HEK293 (cell line): ENCODE data around the gene CMBL.
A peak's percentile ranks its signal among the peaks of the same experiment; 100 is the strongest.

Source experiments
- CTCF ChIA-PET: fragments of 350-600 bp; formaldehyde crosslinking; extraction: SDS; loops from one replicate; lab custom pipeline; 2021; ENCODE audit warnings: antibody characterized with exemption; lab: Yijun Ruan, JAX
- POLR2A ChIA-PET: fragments of 300-600 bp; formaldehyde crosslinking; extraction: SDS; loops from one replicate; lab custom pipeline; 2020; ENCODE audit warnings: antibody characterized with exemption, inconsistent platforms; lab: Yijun Ruan, JAX
- H3K27ac ChIP-seq: fragments of 200-500 bp; sonication (Bioruptor generic); 2 replicates; pipeline ENCODE4 v1.5.1; 2014; ENCODE audit warnings: low read depth, low read length, control low read depth, inconsistent platforms; ENCODE audit errors: extremely low read depth
- H3K36me3 ChIP-seq, 2 experiments: fragments of 200-500 bp in 1 of 2; sonication (Bioruptor generic) in 1 of 2; 1 replicate in 1 of 2; 2 replicates in 1 of 2; pipeline ENCODE4 v1.5.1; 2014 to 2017; ENCODE audit warnings: inconsistent platforms in 2 of 2, low read length in 2 of 2; ENCODE audit not compliant: control insufficient read depth in 2 of 2, insufficient read depth in 1 of 2
- H3K4me1 ChIP-seq: fragments of 200-500 bp; sonication (Bioruptor generic); 2 replicates; pipeline ENCODE4 v1.5.1; 2014; ENCODE audit warnings: mild to moderate bottlenecking, low read length, inconsistent platforms; ENCODE audit not compliant: control insufficient read depth, insufficient read depth
- H3K4me3 ChIP-seq: 2 replicates; pipeline ENCODE4 v1.5.1; 2011; ENCODE audit warnings: low read depth, mild to moderate bottlenecking, control low read depth, low read length, moderate library complexity
- H3K9me3 ChIP-seq: fragments of 200-500 bp; sonication (Bioruptor generic); 2 replicates; pipeline ENCODE4 v1.5.1; 2014; ENCODE audit warnings: low read depth, low read length, inconsistent platforms; ENCODE audit not compliant: control insufficient read depth, insufficient read depth
- BCL11A ChIP-seq: fragments of 450-650 bp; formaldehyde crosslinking; IDR thresholded peaks from 2 replicates; pipeline ENCODE4 v1.5.1; 2016; ENCODE audit warnings: low read depth, missing biosample characterization, missing genetic modification characterization
- GLIS2 ChIP-seq: fragments of 450-650 bp; formaldehyde crosslinking; IDR thresholded peaks from 2 replicates; pipeline ENCODE4 v1.5.1; 2016; ENCODE audit warnings: missing biosample characterization, missing genetic modification characterization
- SETDB1 ChIP-seq: IDR thresholded peaks from one replicate; pipeline ENCODE4 v1.6.1; 2017; ENCODE audit warnings: mild to moderate bottlenecking, low read length, moderate library complexity, mixed read lengths; ENCODE audit not compliant: insufficient read length
- ZBTB8A ChIP-seq: fragments of 450-650 bp; formaldehyde crosslinking; IDR thresholded peaks from 2 replicates; pipeline ENCODE4 v1.5.1; 2016; ENCODE audit warnings: missing biosample characterization, missing genetic modification characterization
- ZNF10 ChIP-seq: fragments of 450-650 bp; formaldehyde crosslinking; IDR thresholded peaks from 2 replicates; pipeline ENCODE4 v1.5.1; 2017; ENCODE audit warnings: missing biosample characterization, missing genetic modification characterization
- ZNF155 ChIP-seq: fragments of 450-650 bp; formaldehyde crosslinking; IDR thresholded peaks from 2 replicates; pipeline ENCODE4 v1.5.1; 2016; ENCODE audit warnings: missing biosample characterization, missing genetic modification characterization
- ZNF223 ChIP-seq: fragments of 450-650 bp; formaldehyde crosslinking; IDR thresholded peaks from 2 replicates; pipeline ENCODE4 v1.5.1; 2016; ENCODE audit warnings: missing biosample characterization, missing genetic modification characterization
- ZNF239 ChIP-seq: fragments of 450-650 bp; formaldehyde crosslinking; IDR thresholded peaks from 2 replicates; pipeline ENCODE4 v1.5.1; 2016; ENCODE audit warnings: missing biosample characterization, missing genetic modification characterization
- ZNF274 ChIP-seq, 2 experiments: fragments of 200-500 bp in 1 of 2; fragments of 450-650 bp in 1 of 2; sonication (Bioruptor generic) in 1 of 2; formaldehyde crosslinking in 1 of 2; IDR thresholded peaks; 2 replicates each; pipeline versions ENCODE4 v1.5.1 to v1.6.1; 2014 to 2016; ENCODE audit warnings: borderline replicate concordance in 1 of 2, inconsistent platforms in 1 of 2, low read length in 1 of 2, missing biosample characterization in 1 of 2, missing genetic modification characterization in 1 of 2
- ZNF350 ChIP-seq: fragments of 450-650 bp; formaldehyde crosslinking; IDR thresholded peaks from 2 replicates; pipeline ENCODE4 v1.5.0; 2017; ENCODE audit warnings: missing biosample characterization, mild to moderate bottlenecking, missing genetic modification characterization
- ZNF521 ChIP-seq: fragments of 450-650 bp; formaldehyde crosslinking; IDR thresholded peaks from 2 replicates; pipeline ENCODE4 v1.5.1; 2017; ENCODE audit warnings: missing biosample characterization, mild to moderate bottlenecking, missing genetic modification characterization
- ZNF529 ChIP-seq: fragments of 450-650 bp; formaldehyde crosslinking; IDR thresholded peaks from 2 replicates; pipeline ENCODE4 v1.5.1; 2017; ENCODE audit warnings: missing genetic modification characterization, missing biosample characterization; ENCODE audit not compliant: insufficient replicate concordance
- ZNF558 ChIP-seq: fragments of 450-650 bp; formaldehyde crosslinking; IDR thresholded peaks from 2 replicates; pipeline ENCODE4 v1.5.1; 2016; ENCODE audit warnings: missing biosample characterization, missing genetic modification characterization
- ZNF596 ChIP-seq: fragments of 450-650 bp; IDR thresholded peaks from 2 replicates; pipeline ENCODE4 v1.5.0; 2018; ENCODE audit warnings: missing biosample characterization, mild to moderate bottlenecking, missing genetic modification characterization, moderate library complexity
- ZNF654 ChIP-seq: fragments of 450-650 bp; formaldehyde crosslinking; IDR thresholded peaks from 2 replicates; pipeline ENCODE4 v1.5.1; 2016; ENCODE audit warnings: low read depth, missing biosample characterization, missing genetic modification characterization
- ZNF670 ChIP-seq: fragments of 450-650 bp; formaldehyde crosslinking; IDR thresholded peaks from 2 replicates; pipeline ENCODE4 v1.5.1; 2016; ENCODE audit warnings: missing biosample characterization, missing genetic modification characterization, low read depth
- ZNF707 ChIP-seq: fragments of 450-650 bp; formaldehyde crosslinking; IDR thresholded peaks from 2 replicates; pipeline ENCODE4 v1.5.1; 2016; ENCODE audit warnings: missing biosample characterization, missing genetic modification characterization
- ZNF747 ChIP-seq: fragments of 450-650 bp; formaldehyde crosslinking; IDR thresholded peaks from 2 replicates; pipeline ENCODE4 v1.5.1; 2016; ENCODE audit warnings: missing biosample characterization, missing genetic modification characterization
- ZNF76 ChIP-seq: fragments of 450-650 bp; formaldehyde crosslinking; IDR thresholded peaks from 2 replicates; pipeline ENCODE4; 2016; ENCODE audit warnings: low read depth, missing biosample characterization, missing genetic modification characterization, borderline replicate concordance
- ZNF791 ChIP-seq: fragments of 450-650 bp; formaldehyde crosslinking; IDR thresholded peaks from 2 replicates; pipeline ENCODE4 v1.5.1; 2016; ENCODE audit warnings: missing biosample characterization, missing genetic modification characterization
- ZNF792 ChIP-seq: fragments of 450-650 bp; formaldehyde crosslinking; IDR thresholded peaks from 2 replicates; pipeline ENCODE4 v1.5.1; 2016; ENCODE audit warnings: missing biosample characterization, missing genetic modification characterization
- ZSCAN23 ChIP-seq: fragments of 450-650 bp; formaldehyde crosslinking; IDR thresholded peaks from 2 replicates; pipeline ENCODE4 v1.5.1; 2016; ENCODE audit warnings: missing biosample characterization, missing genetic modification characterization
- TF ChIP-seq, protein P1 (sequence below): fragments of 450-650 bp; formaldehyde crosslinking; IDR thresholded peaks from 2 replicates; pipeline ENCODE4 v1.5.1; 2016; ENCODE audit warnings: missing biosample characterization, missing genetic modification characterization
- TF ChIP-seq, protein P2 (sequence below): fragments of 450-650 bp; formaldehyde crosslinking; IDR thresholded peaks from 2 replicates; pipeline ENCODE4 v1.5.1; 2016; ENCODE audit warnings: missing biosample characterization, missing genetic modification characterization
- TF ChIP-seq, protein P3 (sequence below): fragments of 450-650 bp; formaldehyde crosslinking; IDR thresholded peaks from 2 replicates; pipeline ENCODE4 v1.5.1; 2017; ENCODE audit warnings: missing biosample characterization, missing genetic modification characterization

CMBL gene

DNA sequence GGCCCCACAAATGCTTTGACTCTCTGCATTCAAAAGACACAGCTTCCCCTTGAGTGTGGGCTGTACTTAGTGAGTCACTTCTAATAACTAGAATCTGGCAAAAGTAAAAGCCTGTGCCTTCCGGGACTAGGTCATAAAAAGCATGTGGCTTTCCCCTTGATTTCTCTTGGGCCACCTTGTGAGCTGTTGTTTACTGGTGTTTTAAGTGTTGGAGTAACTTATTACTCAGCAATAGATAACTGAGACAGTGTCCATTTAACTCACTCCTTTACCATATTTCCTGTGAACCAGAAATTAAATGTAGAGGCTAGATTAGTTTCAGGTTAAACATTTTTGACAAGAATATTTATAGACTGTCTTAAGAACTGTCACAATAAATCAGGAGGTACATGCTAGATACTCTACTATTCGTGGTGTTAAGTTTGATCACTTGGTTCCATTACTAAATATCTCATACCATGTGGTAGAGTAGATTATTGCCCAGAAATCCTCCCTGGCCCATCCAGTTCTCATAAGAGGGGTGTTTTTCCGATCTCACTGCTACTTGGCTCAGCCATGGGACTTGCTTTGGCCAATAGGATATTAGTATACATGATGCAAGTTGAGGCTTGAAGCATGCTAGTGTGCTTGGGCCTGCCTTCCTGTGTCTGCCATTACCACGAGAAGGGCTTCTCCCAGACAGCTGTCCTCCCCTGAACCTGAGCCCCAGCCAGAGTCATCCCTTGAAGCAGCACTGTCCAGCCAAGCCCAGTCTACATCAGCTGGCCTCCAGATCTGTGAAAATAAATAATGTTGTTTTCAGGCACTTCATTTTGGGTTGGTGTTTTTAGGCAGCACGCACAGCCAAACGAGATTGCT is 10.4 kb upstream of the CMBL start:
- no peaks in the 10 kb centered on the region for H3K9me3 ChIP-seq
- no peak overlapping the region for H3K4me3 ChIP-seq
- H3K27ac ChIP-seq = no peak overlapping the region
- ChIA-PET CTCF (interaction anchor here (0.7 to 1.1 kb wide), 2 partner anchors 12 to 34 kb away, joined by 3 to 5 read pairs; no protein-coding TSS in a partner anchor), POLR2A (interaction anchor here (1.3 kb wide), 1 partner anchor 35 kb away, joined by 3 read pairs; the partner anchor contains the start of gene MARCHF6)
- no peaks in the 10 kb centered on the region for H3K36me3 ChIP-seq
- TF ChIP-seq ZNF223 (tag by site-specific recombination) = no peak
- TF ChIP-seq ZBTB8A (tag by site-specific recombination) = no peak
- TF ChIP-seq ZNF791 (tag by site-specific recombination) = no peak
- peak; percentile 90 for TF ChIP-seq ZNF350 (tag by site-specific recombination)
- TF ChIP-seq SETDB1 = peak; percentile 69
- no peak for TF ChIP-seq ZNF529
- no peak for TF ChIP-seq ZNF596
- no peaks in the 10 kb centered on the region for H3K4me1 ChIP-seq

DNA sequence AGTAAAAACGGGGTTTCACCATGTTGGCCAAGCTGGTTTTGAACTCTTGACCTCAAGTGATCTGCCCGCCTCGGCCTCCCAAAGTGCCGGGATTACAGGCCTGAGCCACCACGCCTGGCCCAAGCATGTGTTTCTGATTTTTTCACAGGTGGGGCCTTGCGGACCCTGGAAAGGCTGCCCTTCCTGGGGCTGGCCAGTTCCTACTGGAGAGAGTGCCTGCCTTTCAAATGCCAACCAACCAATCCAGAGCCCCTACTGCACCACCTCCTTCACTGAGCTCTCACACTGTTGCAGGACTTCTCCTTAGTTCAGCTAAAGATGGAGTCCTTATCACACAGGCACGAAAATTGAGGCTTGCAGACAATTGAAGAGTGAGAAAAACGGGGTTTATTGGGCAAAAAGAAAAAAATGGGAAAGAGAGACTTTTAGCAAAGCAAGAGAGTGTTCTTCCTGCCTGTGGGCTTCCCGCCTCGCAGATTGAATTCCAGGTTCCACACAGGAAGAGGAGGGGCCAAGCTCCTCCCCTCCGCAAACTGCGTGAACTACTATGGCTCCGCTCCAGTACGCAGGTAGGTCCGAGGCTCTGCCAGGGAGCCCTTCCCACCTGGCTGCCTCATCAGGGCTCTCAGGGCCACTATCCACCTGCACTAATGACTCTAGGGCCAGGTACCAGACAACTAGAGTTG is 8.3 kb upstream of the CMBL start:
- H3K27ac ChIP-seq = no peak overlapping the region
- no peaks in the 10 kb centered on the region for H3K4me1 ChIP-seq
- no peak for TF ChIP-seq ZNF155 (tag by site-specific recombination)
- no peak for TF ChIP-seq ZSCAN23
- TF ChIP-seq ZNF670 = no peak
- TF ChIP-seq BCL11A (tag by site-specific recombination) = no peak
- no peak for TF ChIP-seq ZNF747 (tag by site-specific recombination)
- TF ChIP-seq ZNF239 (tag by site-specific recombination) = no peak
- no peak for TF ChIP-seq ZNF521 (tag by site-specific recombination)
- TF ChIP-seq, protein P1, sequence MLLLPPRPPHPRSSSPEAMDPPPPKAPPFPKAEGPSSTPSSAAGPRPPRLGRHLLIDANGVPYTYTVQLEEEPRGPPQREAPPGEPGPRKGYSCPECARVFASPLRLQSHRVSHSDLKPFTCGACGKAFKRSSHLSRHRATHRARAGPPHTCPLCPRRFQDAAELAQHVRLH (tag by site-specific recombination) = no peak
- TF ChIP-seq ZNF558 (tag by site-specific recombination) = no peak
- TF ChIP-seq ZNF654 (tag by site-specific recombination) = no peak
- TF ChIP-seq, protein P2, sequence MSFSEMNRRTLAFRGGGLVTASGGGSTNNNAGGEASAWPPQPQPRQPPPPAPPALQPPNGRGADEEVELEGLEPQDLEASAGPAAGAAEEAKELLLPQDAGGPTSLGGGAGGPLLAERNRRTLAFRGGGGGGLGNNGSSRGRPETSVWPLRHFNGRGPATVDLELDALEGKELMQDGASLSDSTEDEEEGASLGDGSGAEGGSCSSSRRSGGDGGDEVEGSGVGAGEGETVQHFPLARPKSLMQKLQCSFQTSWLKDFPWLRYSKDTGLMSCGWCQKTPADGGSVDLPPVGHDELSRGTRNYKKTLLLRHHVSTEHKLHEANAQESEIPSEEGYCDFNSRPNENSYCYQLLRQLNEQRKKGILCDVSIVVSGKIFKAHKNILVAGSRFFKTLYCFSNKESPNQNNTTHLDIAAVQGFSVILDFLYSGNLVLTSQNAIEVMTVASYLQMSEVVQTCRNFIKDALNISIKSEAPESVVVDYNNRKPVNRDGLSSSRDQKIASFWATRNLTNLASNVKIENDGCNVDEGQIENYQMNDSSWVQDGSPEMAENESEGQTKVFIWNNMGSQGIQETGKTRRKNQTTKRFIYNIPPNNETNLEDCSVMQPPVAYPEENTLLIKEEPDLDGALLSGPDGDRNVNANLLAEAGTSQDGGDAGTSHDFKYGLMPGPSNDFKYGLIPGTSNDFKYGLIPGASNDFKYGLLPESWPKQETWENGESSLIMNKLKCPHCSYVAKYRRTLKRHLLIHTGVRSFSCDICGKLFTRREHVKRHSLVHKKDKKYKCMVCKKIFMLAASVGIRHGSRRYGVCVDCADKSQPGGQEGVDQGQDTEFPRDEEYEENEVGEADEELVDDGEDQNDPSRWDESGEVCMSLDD = no peak
- no peak for TF ChIP-seq ZNF76 (tag by site-specific recombination)
- no peak for TF ChIP-seq SETDB1
- no peak for TF ChIP-seq ZNF350 (tag by site-specific recombination)
- TF ChIP-seq, protein P3, sequence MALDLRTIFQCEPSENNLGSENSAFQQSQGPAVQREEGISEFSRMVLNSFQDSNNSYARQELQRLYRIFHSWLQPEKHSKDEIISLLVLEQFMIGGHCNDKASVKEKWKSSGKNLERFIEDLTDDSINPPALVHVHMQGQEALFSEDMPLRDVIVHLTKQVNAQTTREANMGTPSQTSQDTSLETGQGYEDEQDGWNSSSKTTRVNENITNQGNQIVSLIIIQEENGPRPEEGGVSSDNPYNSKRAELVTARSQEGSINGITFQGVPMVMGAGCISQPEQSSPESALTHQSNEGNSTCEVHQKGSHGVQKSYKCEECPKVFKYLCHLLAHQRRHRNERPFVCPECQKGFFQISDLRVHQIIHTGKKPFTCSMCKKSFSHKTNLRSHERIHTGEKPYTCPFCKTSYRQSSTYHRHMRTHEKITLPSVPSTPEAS (tag by site-specific recombination) = no peak
- no peak for TF ChIP-seq ZNF792 (tag by site-specific recombination)
- no peak for TF ChIP-seq ZNF10 (tag by site-specific recombination)
- TF ChIP-seq ZNF274 (IDR thresholded peaks at IDR 0.05; ENCODE audit: low read length) = no peak
- no peak for TF ChIP-seq ZNF274 (tag by site-specific recombination; IDR thresholded peaks at IDR 0.05; ENCODE audit: borderline replicate concordance)
- no peak for TF ChIP-seq GLIS2 (tag by site-specific recombination)
- TF ChIP-seq ZNF707 (tag by site-specific recombination) = no peak
- POLR2A ChIA-PET = no interaction called here
- no peaks in the 10 kb centered on the region for H3K9me3 ChIP-seq
- no peaks in the 10 kb centered on the region for H3K36me3 ChIP-seq
- no peak overlapping the region for H3K4me3 ChIP-seq
- CTCF ChIA-PET = interaction anchor here (0.6 kb wide), 1 partner anchor 426 kb away, joined by 4 read pairs; no protein-coding TSS in a partner anchor
